K562 (cell line): ENCODE measurements around the gene WDR64. TPM values are rescaled to one million over a fixed set of nuclear protein-coding genes. Genes with fewer than 3 reads are reported as not detected.

ENCODE experiments used
- DACH1 ChIP-seq: fragments of 450-650 bp; IDR thresholded peaks from 2 replicates; pipeline ENCODE4 v1.6.1; 2018; ENCODE audit not compliant: partially characterized antibody
- E2F5 ChIP-seq: sonication (generic); formaldehyde crosslinking; IDR thresholded peaks from 2 replicates; pipeline ENCODE4 v1.8.0; 2022; ENCODE audit warnings: mild to moderate bottlenecking, missing genetic modification reagents
- KAT8 ChIP-seq: fragments of 450-650 bp; IDR thresholded peaks from 2 replicates; pipeline ENCODE4 v1.6.1; 2016; ENCODE audit warnings: low read depth, mild to moderate bottlenecking
- MBD1 ChIP-seq: fragments of 250-450 bp; sonication (Bioruptor Pico); IDR thresholded peaks from 2 replicates; pipeline ENCODE4 v1.8.0; 2022; ENCODE audit warnings: inconsistent platforms
- NR3C1 ChIP-seq: sonication (generic); formaldehyde crosslinking; IDR thresholded peaks from 2 replicates; pipeline ENCODE4 v1.8.1; 2022; ENCODE audit warnings: missing genetic modification reagents
- NRF1 ChIP-seq, 2 experiments: fragments of 450-650 bp; IDR thresholded peaks in 1 of 2; conservative IDR thresholded peaks in 1 of 2; 2 replicates each; pipeline ENCODE4 v1.6.1; 2014; ENCODE audit warnings: mild to moderate bottlenecking in 2 of 2
- PKNOX1 ChIP-seq: fragments of 450-650 bp; IDR thresholded peaks from 2 replicates; pipeline ENCODE4 v1.6.1; 2016
- POLR2B ChIP-seq: fragments of 450-650 bp; IDR thresholded peaks from 2 replicates; pipeline ENCODE4 v1.6.1; 2018; ENCODE audit warnings: low read depth; ENCODE audit not compliant: partially characterized antibody
- PRDM10 ChIP-seq: fragments of 450-650 bp; IDR thresholded peaks from 2 replicates; pipeline ENCODE4 v1.6.1; 2018; ENCODE audit not compliant: partially characterized antibody
- RBM17 ChIP-seq: fragments of 200-400 bp; formaldehyde crosslinking; IDR thresholded peaks from 2 replicates; pipeline ENCODE4 v1.6.1; 2017; ENCODE audit warnings: low read depth, mild to moderate bottlenecking, low read length, borderline replicate concordance
- TEAD4 ChIP-seq, 2 experiments: sonication (generic) in 1 of 2; formaldehyde crosslinking in 1 of 2; IDR thresholded peaks; 2 replicates each; pipeline versions ENCODE4 v1.6.1 to v1.8.0; 2012 to 2022; ENCODE audit warnings: borderline replicate concordance in 1 of 2, inconsistent platforms in 1 of 2, low read length in 1 of 2, mild to moderate bottlenecking in 1 of 2, missing genetic modification reagents in 1 of 2
- TRIM25 ChIP-seq: fragments of 450-650 bp; IDR thresholded peaks from 2 replicates; pipeline ENCODE4 v1.7.0; 2016; ENCODE audit warnings: borderline replicate concordance
- ZBTB33 ChIP-seq: sonication (generic); formaldehyde crosslinking; IDR thresholded peaks from 2 replicates; pipeline ENCODE4 v1.8.1; 2023; ENCODE audit warnings: mild to moderate bottlenecking, missing genetic modification reagents
- ZC3H11A ChIP-seq: IDR thresholded peaks from 2 replicates; pipeline ENCODE4 v1.6.1; 2012; ENCODE audit warnings: low read depth, low read length, improper control_type of control experiment
- ZFPM2 ChIP-seq: fragments of 250-450 bp; sonication (Bioruptor Pico); IDR thresholded peaks from 2 replicates; pipeline ENCODE4 v1.5.1; 2022; ENCODE audit warnings: mild to moderate bottlenecking
- ZKSCAN8 ChIP-seq: fragments of 200-800 bp; sonication (Bioruptor generic); IDR thresholded peaks from 2 replicates; pipeline ENCODE4 v1.6.1; 2016; ENCODE audit warnings: missing genetic modification characterization, missing compliant biosample characterization
- ZNF282 ChIP-seq: sonication (generic); formaldehyde crosslinking; IDR thresholded peaks from 2 replicates; pipeline ENCODE4 v1.8.1; 2023; ENCODE audit warnings: missing genetic modification reagents
- polyA plus RNA-seq, 8 experiments: library from polyadenylated mRNA; depleted of rRNA in 4 of 8; stranded (reverse) in 5 of 8; unstranded in 3 of 8; fragments of >200 nt; fragmentation: Nextera tagmentation in 2 of 8; fragmentation: Illumina TruSeq in 1 of 8; extraction: Ambion mirVana in 2 of 8; extraction: Trizol in 1 of 8; gene quantifications; 2 replicates each; pipeline versions ENCODE4 v1.2.1 to v1.2.3, GENCODE V29; 2011 to 2014; ENCODE audit warnings: inconsistent platforms in 1 of 8, missing spikeins in 1 of 8
- total RNA-seq, 7 experiments: library from RNA; depleted of rRNA in 6 of 7; stranded (reverse); fragments of >200 nt in 6 of 7; fragmentation: Illumina TruSeq in 2 of 7; extraction: Trizol in 2 of 7; gene quantifications; 2 replicates each; pipeline versions ENCODE4 v1.2.1 to v1.2.3, GENCODE V29; 2011 to 2021; ENCODE audit warnings: low replicate concordance in 1 of 7

Gene WDR64
- total and polyA plus RNA-seq, 9 of the 15 experiments (the other 6 are each of a cell fraction or from before 2014, with no cell fraction given): 0.06 to 0.29 (median 0.19) TPM; not detected in 5

- TF ChIP-seq TEAD4 (IDR thresholded peaks at IDR 0.05; ENCODE audit: low read length) (peak; percentile 35; the same call in 1 of the 2 replicates), TEAD4 (CRISPR knock-in tag; IDR thresholded peaks at IDR 0.05; ENCODE audit: borderline replicate concordance) (no peak), ZNF282 (CRISPR knock-in tag) (no peak), DACH1 (no peak), POLR2B (no peak), ZBTB33 (no peak), E2F5 (CRISPR knock-in tag) (no peak), ZKSCAN8 (CRISPR knock-in tag) (no peak), TRIM25 (no peak), MBD1 (CRISPR knock-in tag) (no peak), PKNOX1 (peak; percentile 88), PRDM10 (no peak), RBM17 (no peak), ZC3H11A (no peak), KAT8 (no peak), ZFPM2 (CRISPR knock-in tag) (no peak), NRF1 (conservative IDR thresholded peaks at IDR 0.05 in 1 of 2, IDR thresholded peaks at IDR 0.05 in 1 of 2) (no peak), NR3C1 (CRISPR knock-in tag) (no peak)
Observed at GRCh38 chr1:241688940-241689368, 36.9 kb downstream of the WDR64 start (continued).
